ENCODE results near the gene GUCY1A2.
"Not testable (repeated sequence)": the region's sequence is repeated elsewhere in the genome, so short reads cannot be mapped to it uniquely, and the experiment has no call there.

Gene GUCY1A2

DNA sequence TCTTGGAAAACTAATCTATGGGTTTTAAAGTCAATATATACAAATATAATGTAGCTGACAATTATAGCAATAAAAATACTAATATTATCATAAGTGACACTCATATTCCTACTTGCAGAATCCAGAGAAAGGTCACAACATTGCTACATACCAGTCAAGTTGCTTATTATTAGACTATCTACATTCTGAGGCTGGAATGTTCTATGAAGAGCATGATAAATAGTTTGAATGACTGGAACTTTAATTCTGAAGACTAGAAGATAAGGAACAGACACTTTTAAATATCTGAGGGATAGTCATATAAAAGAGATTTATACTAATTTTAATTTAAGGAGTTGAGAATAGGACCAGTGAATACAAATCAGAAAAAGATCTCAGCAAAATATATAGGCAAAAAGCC is 146.0 kb downstream of the GUCY1A2 start:
- DNase-seq: no peak
- in situ Hi-C loops (cut with MboI; ENCODE audit: low pct_unique_long_range_greater_than_20kb, low sequenced_read_pairs): no loop called here

DNA sequence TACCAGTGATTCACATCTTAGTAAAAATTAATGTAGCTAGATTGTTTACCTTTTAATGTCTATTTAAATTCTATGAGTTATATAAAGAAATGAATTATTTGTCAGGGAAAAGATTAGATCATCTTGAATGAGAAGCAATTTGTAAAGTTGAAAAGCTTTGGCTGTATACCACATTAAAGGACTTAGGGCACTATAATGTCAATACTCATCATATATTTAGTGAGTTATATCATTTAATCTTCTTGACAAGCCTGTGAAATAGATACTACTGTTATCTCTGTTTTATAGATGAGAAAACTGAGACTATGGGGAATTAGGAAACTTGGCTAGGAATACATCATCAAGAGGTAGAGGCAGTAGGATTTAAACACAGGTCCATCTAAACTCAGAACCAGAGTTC is 160.1 kb downstream of the GUCY1A2 start:
- DNase-seq: no peak
- in situ Hi-C loops (cut with MboI; ENCODE audit: low pct_unique_long_range_greater_than_20kb, low sequenced_read_pairs): no loop called here

DNA sequence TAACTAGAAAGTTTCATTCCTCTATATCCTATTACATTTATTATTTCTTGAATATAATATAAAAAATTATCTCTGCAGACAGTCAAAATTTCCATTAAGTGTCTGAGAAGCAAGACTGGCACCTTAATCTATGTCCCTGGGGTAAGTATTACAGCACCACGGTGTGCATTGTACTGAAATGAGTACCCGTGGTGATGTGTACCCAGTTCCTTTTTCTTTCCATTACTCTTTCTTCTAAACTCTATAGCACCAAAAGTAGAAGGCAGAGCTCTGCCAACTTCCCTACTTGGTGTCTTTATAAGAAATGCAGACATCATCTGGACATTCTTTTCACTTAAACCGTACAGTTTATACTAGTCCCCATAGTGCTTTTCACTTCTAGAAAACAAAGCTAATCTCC is 161.7 kb downstream of the GUCY1A2 start:
- no peak for DNase-seq
- in situ Hi-C loops (cut with MboI; ENCODE audit: low pct_unique_long_range_greater_than_20kb, low sequenced_read_pairs): no loop called here

DNA sequence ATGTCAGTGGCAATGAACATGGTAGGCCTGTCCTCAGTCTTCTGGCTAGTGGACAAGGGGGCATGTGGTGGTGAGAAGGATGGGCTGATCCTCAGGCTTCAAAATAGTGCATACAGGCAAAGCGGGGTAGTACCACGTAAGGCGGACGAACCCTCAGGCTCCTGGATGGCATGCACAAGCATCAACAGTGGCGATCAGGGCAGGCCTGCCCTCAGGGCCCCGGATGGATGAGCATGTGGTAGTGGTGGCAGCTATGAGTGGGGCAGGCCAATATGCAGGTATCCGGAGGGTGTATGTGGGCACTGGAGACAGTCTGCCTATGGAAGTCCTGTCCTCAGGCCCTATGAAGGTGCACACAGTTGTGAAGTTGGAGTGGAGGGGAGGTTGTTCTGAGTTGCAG is 163.8 kb downstream of the GUCY1A2 start:
- no peak for DNase-seq
- in situ Hi-C loops (cut with MboI; ENCODE audit: low pct_unique_long_range_greater_than_20kb, low sequenced_read_pairs): no loop called here

DNA sequence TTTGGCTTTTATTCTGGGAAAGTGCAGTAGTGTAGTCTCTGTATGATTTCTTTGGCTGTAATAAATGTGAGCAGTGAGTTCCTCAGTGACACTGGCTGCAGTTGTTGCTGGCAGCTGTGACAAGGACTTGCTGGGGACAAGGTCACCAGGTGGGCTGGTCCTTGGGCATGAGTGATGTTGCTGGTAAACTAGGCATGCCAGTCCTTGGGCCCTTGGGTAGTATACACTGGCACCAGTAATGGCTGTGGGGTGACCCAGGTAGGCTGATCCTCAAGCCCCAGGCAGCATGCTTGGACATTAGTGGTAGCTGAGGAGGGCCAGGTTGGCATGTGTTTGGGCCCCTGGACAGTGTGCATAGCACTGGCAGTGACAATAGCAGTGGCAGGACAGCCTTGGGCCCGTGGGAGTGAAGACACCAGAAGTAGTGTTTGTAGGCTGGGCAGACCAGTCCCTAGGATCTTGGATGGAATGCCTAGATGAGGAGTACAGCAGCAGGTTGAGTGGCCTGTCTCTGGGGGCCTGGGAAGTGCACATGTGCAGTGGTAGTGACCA is 164.3 kb downstream of the GUCY1A2 start:
- in situ Hi-C loops (cut with MboI; ENCODE audit: low pct_unique_long_range_greater_than_20kb, low sequenced_read_pairs): no loop called here
- no peak for DNase-seq

DNA sequence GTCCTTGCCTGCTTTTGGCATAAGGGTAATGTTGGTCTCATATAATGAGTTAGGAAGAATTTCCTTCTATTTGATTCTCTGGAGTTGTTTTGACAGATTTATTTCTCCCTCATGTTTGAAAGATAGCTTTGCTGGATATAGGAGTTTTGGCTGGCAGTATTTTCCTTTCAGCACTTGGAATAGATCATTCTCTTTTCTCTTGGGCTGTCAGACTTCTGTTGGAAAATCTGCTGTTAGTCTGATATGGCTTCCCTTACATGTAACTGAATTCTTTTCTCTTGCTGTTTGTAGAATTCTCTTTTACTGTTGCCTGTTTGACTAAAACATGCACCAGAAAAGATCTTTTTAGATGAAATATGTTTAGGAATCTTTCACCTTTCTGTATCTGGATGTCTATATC is 165.5 kb downstream of the GUCY1A2 start:
- in situ Hi-C loops (cut with MboI; ENCODE audit: low pct_unique_long_range_greater_than_20kb, low sequenced_read_pairs): no loop called here
- DNase-seq: no peak

DNA sequence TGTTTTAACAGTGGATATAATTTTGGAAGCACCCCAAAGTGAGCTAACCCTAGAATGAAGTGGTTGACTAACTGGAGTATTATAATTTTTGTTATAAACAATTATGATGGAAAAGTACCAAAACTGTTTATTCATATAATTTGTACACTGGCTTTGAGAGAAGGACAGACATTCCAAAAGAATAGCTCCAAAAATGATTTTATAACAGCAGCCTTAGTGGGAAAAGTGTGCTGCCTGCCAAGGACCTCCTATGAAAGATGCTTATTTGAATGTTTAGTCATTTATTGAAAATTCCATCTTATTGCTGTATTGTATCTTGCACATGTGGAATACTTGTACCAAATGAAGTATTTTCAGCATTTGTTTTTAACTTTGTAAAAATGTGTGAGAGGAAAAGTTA is 169.8 kb downstream of the GUCY1A2 start:
- in situ Hi-C loops (cut with MboI; ENCODE audit: low pct_unique_long_range_greater_than_20kb, low sequenced_read_pairs): no loop called here
- DNase-seq: no peak

DNA sequence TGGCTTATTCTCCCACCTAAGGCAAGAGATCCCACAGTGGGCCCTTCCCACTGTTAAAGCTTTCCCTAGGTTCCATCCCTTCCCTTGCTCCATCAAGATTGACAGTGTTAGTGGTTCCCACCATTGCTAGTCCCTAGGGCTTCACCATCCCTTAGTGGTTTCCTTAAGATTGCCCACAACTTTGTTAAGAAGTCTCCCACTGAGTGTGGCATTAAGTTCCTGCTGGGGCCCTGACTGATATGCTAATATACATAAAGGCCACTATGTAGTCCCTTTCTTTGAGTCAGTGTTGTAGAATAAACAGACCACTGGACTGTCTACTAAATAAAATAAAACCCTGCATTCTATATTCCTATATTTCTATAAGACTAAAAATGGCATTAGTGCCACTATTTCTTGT is 176.1 kb downstream of the GUCY1A2 start:
- in situ Hi-C loops (cut with MboI; ENCODE audit: low pct_unique_long_range_greater_than_20kb, low sequenced_read_pairs): no loop called here

DNA sequence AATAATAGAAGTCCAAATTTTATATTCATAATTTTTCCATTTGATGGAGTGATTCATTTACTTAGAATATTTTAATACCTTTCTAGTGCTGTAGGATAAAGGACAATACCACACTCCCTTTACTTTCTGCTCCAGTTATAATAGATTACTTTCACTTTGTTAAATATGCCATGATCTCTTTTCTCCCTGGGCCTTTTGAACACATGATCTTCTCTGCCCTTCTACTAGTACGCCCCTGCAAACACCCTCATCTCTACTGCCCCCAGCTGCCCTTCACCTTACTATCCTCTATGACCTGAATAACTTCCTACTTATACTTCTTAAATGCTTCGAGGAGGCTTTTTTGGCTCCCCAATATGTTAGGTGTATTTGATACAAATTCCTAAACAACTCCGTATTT is 177.3 kb downstream of the GUCY1A2 start:
- no peak for DNase-seq
- in situ Hi-C loops (cut with MboI; ENCODE audit: low pct_unique_long_range_greater_than_20kb, low sequenced_read_pairs): no loop called here

More for the DNA sequence above, 176.1 kb downstream of the GUCY1A2 start:
- no peak for DNase-seq

DNA sequence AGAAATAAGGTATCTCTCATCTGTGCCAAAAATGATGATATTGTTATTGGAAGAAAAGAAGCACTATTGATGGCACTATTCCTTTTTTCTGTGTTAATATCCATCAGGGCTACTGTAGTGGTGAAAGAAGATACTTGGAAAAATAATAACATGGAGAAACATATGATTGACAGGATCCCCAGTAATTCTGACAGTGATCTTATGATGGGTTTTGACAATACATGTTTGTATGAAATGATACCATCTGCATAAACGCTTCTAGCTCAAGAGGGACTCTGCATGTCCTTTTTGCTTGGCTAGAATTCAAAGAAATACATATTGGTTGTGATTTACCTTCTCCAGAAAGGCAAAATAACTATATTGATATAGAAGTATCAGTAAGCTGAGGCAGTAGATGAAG is 178.1 kb downstream of the GUCY1A2 start:
- in situ Hi-C loops (cut with MboI; ENCODE audit: low pct_unique_long_range_greater_than_20kb, low sequenced_read_pairs): no loop called here
- no peak for DNase-seq

DNA sequence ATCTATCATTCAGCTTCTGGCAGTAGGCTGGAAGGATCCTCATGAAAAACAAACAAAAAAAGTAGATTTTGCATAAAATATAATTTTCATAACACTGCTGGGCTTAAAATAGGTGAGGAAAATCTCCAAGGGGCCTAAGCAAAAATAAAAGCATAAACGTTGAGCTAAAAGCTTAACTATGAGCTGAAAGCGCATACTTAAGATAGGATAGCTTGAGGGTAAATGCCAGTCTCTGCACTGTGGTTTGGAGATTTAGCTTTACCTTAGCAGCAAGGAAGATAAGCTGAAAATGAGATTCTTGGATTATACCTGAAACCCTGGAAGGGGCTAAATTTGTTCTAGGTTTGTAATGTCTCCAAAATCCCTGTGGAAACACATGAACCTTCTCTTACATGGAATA is 183.7 kb downstream of the GUCY1A2 start:
- in situ Hi-C loops (cut with MboI; ENCODE audit: low pct_unique_long_range_greater_than_20kb, low sequenced_read_pairs): no loop called here
- no peak for DNase-seq

DNA sequence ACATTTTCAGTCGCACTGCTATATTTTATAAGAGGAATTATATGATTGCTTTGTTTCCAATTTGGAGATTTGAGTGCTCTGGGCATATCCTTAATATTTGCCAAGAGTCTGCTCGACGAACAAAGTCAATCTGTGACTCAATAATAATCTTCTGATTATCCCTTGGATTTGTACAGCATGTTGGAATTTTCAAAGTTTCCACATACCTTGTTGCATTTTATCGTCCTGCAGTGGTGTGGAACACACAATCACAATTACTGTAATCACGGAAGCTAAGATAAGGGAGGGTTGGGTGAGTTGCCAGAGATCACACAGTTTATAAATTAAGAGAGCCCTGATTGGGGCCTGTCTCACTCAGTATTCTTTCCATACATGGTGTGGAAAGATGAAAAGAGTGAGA is 189.3 kb downstream of the GUCY1A2 start:
- no peak for DNase-seq
- in situ Hi-C loops (cut with MboI; ENCODE audit: low pct_unique_long_range_greater_than_20kb, low sequenced_read_pairs): no loop called here

DNA sequence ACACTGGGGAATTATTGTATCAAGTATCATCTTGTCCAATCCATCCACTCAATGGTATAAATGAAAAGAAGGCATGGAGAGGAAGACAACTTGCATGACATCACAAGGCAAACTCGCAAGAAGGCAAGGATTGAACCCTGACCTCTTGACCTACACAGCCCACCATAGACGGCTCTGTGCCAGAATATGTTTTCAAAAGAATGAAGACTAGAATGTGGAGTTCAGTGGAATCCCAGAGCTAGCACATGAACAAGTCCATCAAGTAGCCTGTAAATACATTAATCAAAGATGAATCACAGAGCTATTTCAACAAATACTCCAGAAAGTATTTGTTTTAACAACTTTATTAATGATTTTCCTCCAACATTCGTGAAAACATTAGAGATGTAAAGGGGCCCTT is 189.7 kb downstream of the GUCY1A2 start:
- in situ Hi-C loops (cut with MboI; ENCODE audit: low pct_unique_long_range_greater_than_20kb, low sequenced_read_pairs): no loop called here
- DNase-seq: no peak

DNA sequence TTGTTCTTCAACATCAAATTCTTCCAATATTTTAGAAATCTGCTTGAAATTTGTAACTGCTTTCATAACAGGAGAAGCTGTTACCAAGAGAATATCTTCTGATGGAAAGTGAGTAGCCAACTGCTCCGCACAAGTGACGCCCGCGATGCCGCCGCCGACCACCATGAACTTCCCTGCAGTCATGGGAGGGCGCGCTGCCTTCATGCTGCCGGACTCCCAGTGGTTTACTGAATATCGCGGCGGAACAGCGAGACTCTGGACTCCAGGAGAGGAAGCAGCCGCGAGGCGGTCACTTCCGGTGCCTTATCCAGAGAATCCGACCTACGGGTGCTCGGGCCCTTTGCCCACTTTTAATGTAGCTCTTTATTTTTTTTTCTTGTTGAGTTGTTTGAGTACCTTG is 190.6 kb downstream of the GUCY1A2 start:
- in situ Hi-C loops (cut with MboI; ENCODE audit: low pct_unique_long_range_greater_than_20kb, low sequenced_read_pairs): no loop called here
- no peak for DNase-seq

DNA sequence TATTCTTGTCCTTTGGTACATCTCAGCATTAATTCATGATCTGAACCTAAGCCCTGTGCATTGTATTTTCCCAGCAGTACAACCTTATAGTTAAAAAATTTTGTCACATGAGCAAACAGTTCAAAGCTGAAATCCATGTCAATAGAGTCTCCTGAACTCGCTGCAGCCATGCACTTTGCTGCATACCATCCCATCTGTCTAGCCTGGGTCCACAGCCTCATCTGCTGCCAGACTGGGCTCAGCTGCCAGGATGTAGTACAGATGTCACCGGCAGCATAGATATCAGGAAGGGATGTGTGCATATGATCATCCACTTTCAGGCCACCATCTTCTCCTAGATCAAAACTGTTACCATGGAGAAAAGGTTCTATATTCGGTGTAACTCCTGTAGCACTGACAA is 191.7 kb downstream of the GUCY1A2 start:
- DNase-seq; in situ Hi-C loops (cut with MboI; ENCODE audit: low pct_unique_long_range_greater_than_20kb, low sequenced_read_pairs): not testable (repeated sequence)

DNA sequence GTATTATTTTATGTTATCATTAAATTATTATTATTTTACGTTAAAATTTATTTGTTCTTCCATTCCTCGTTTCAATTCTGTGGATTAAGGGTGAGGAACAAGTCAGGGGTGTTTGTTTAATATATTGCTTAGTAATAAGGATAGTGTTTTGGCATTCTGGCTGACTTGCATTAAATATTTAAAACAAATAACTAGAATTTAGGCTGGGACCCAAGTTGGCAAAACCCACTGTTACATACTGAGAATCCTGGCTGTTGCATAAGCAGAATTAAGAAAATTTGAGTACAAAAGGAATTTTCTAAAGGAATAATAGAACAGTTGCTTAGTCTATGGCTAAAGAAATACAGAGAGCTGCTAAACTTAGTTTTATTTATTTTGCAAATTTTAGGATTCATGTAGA is 196.4 kb downstream of the GUCY1A2 start:
- in situ Hi-C loops (cut with MboI; ENCODE audit: low pct_unique_long_range_greater_than_20kb, low sequenced_read_pairs): no loop called here

DNA sequence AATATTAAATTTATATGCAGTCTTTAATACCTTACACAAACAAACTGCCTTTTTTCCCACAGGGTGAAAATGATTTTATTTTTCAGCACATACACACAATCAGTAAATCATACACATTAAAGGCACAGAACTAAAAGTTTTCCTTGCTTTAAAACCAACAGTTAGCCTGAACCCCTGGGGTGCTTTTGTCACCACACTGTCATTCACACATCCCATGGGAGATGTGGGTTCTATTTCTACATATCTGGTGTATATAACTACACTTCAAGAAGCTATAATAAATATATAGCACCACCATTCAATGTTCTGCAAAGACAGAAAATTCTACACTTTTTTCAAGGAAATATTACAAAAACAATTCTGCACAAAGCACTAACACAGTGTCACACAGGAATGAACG is 197.0 kb downstream of the GUCY1A2 start:
- no peak for DNase-seq

More for the DNA sequence above, 196.4 kb downstream of the GUCY1A2 start:
- no peak for DNase-seq

DNA sequence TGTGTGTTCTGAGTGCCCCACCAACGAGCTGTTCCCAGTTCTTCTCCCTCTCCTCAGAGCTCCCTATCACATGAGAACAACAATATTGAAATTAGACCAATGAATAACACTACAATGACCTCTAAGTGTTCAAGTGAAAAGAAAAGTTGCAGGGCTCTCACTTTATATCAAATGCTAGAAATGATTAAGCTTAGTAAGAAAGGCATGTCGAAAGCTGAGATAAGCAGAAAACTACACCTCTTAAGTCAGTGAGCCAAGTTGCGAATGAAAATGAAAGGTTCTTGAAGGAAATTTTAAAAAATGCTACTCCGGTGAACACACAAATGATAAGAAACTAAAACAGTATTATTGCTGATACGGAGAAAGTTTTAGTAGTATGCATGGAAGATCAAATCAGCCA is 199.8 kb downstream of the GUCY1A2 start:
- DNase-seq: no peak
- in situ Hi-C loops (cut with MboI; ENCODE audit: low pct_unique_long_range_greater_than_20kb, low sequenced_read_pairs): no loop called here

More for the DNA sequence above, 197.0 kb downstream of the GUCY1A2 start:
- in situ Hi-C loops (cut with MboI; ENCODE audit: low pct_unique_long_range_greater_than_20kb, low sequenced_read_pairs): no loop called here

DNA sequence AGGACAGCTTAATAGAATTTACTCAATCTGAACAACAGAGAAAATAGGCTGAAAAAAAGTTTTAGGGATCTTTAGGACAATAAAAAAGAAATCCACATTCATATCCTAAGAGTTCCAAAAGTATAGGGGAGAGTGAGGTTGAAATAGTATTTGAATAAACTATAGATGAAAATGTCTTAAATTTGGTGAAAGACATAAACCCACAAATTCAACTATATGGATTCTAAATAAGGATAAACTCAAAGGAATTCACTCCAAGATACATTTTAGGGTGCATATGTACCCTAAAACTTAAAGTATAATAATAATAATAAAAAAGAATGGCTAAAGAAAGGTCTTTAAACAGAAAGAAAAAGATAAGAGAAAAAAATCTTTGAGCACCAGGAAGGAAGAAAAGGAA is 203.1 kb downstream of the GUCY1A2 start:
- DNase-seq: no peak
- in situ Hi-C loops (cut with MboI; ENCODE audit: low pct_unique_long_range_greater_than_20kb, low sequenced_read_pairs): no loop called here

DNA sequence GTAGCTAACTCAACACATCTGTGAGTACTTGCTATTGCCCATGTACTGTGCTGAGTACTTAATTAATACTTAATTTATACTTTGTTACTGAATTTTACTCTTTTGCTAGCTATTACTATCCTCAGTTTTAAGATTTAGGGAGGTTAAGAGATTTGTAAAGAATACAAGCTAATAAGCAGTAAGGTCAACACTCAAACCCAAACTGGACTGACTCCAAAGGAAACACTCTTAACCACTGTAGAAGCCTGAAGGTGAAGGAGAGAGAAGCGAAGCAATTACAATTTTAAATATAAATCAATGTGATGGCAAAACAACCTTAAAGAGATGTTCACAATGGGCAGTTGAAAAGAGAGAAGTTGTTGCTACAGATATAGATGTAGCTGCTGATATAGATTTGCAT is 204.5 kb downstream of the GUCY1A2 start:
- in situ Hi-C loops (cut with MboI; ENCODE audit: low pct_unique_long_range_greater_than_20kb, low sequenced_read_pairs): no loop called here

DNA sequence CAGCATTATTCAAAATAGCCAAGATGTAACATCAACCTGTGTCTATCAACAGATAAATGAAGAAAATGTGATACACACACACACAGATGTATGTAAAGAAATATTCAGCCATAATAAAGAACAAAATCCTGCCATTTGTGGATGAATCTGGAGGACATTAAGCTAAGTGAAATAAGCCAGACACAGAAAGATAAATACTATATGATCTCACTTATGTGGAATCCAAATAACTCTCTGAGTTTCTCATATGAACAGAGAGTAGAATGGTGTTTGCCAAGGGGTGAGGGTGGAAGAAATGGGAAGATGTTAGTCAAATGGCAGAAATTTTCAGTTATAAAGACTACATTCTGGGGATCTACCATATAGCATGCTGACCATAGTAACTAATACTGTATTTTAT is 224.2 kb downstream of the GUCY1A2 start:
- in situ Hi-C loops (cut with MboI; ENCODE audit: low pct_unique_long_range_greater_than_20kb, low sequenced_read_pairs): no loop called here
- DNase-seq: no peak

More for the DNA sequence above, 204.5 kb downstream of the GUCY1A2 start:
- DNase-seq: no peak

DNA sequence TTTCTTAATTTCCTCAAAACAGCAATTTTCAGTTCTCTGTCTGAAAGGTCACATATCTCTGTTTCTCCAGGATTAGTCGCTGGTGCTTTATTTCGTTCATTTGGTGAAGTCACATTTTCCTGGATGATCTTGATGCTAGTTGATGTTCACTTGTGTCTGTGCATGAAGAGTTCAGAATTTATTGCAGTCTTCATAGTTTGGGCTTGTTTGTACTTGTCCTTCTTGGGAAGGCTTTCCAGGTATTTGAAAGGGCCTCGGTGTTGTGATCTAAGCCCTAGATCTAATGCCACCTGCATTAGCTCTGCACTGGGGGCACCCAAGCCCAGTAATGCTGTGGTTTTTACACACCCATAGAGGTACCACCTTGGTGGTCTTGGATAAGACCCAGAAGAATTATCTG is 228.9 kb downstream of the GUCY1A2 start:
- in situ Hi-C loops (cut with MboI; ENCODE audit: low pct_unique_long_range_greater_than_20kb, low sequenced_read_pairs): no loop called here
- DNase-seq: no peak

Data from KBM-7 (cell line).